ENCODE data around the gene AADACL4.

AADACL4 gene

GRCh38 chr1:12678820-12679219, 34.9 kb downstream of the AADACL4 start:
- no peak for DNase-seq
- Histone ChIP-seq H2AFZ (ENCODE audit: low read depth, low read length) (no peak overlapping the region), H3K27me3 (ENCODE audit: insufficient read depth, low read length, poor library complexity) (peaks cover 7% of the 10 kb centered on the region), H3K9ac (ENCODE audit: low read depth, low read length) (no peak overlapping the region), H4K20me1 (ENCODE audit: insufficient read depth, low read length) (no peaks in the 10 kb centered on the region), H3K36me3 (ENCODE audit: insufficient read depth, low read length) (no peaks in the 10 kb centered on the region), H3K4me1 (ENCODE audit: insufficient read depth, low read length) (no peaks in the 10 kb centered on the region), H3K4me2 (ENCODE audit: insufficient read depth, low read length) (no peak overlapping the region), H3K4me3 (ENCODE audit: low read depth in 1 of 2, low read length in 2 of 2) (no peak overlapping the region), H3K27ac (ENCODE audit: low read length) (no peak overlapping the region), H3K9me3 (ENCODE audit: insufficient read depth, low read length, severe bottlenecking) (no peaks in the 10 kb centered on the region), H3K79me2 (ENCODE audit: insufficient read depth, low read length) (no peaks in the 10 kb centered on the region)
- ATAC-seq (ENCODE audit: insufficient read depth, low read depth): no peak
- TF ChIP-seq EZH2 (IDR thresholded peaks at IDR 0.05; ENCODE audit: borderline replicate concordance, low read depth, low read length, severe bottlenecking) (no peak), CTCF (IDR thresholded peaks at IDR 0.05; ENCODE audit: borderline replicate concordance, extremely low read depth, low read length, poor library complexity, severe bottlenecking) (no peak)

- no peaks in the 10 kb centered on the region for H3K9me3 ChIP-seq (ENCODE audit: insufficient read depth, low read length, severe bottlenecking)
- no peaks in the 10 kb centered on the region for H3K79me2 ChIP-seq (ENCODE audit: insufficient read depth, low read length)
- H3K4me2 ChIP-seq (ENCODE audit: insufficient read depth, low read length): no peak overlapping the region
- H3K27me3 ChIP-seq (ENCODE audit: insufficient read depth, low read length, poor library complexity): no peaks in the 10 kb centered on the region
- no peak overlapping the region for H3K27ac ChIP-seq (ENCODE audit: low read length)
- H3K36me3 ChIP-seq (ENCODE audit: insufficient read depth, low read length): no peaks in the 10 kb centered on the region
- DNase-seq: no peak
- H2AFZ ChIP-seq (ENCODE audit: low read depth, low read length): no peak overlapping the region
- H3K9ac ChIP-seq (ENCODE audit: low read depth, low read length): no peak overlapping the region
- no peaks in the 10 kb centered on the region for H3K4me1 ChIP-seq (ENCODE audit: insufficient read depth, low read length)
- TF ChIP-seq CTCF (IDR thresholded peaks at IDR 0.05; ENCODE audit: borderline replicate concordance, extremely low read depth, low read length, poor library complexity, severe bottlenecking) (no peak), EZH2 (IDR thresholded peaks at IDR 0.05; ENCODE audit: borderline replicate concordance, low read depth, low read length, severe bottlenecking) (no peak)
- no peak overlapping the region for H3K4me3 ChIP-seq (ENCODE audit: low read depth in 1 of 2, low read length in 2 of 2)
- ATAC-seq (ENCODE audit: insufficient read depth, low read depth): no peak
- H4K20me1 ChIP-seq (ENCODE audit: insufficient read depth, low read length): no peaks in the 10 kb centered on the region
These were observed 46.3 kb downstream of the AADACL4 start for GRCh38 chr1:12690156-12690555.

GRCh38 chr1:12692967-12693782, 49.3 kb downstream of the AADACL4 start:
- ATAC-seq (ENCODE audit: insufficient read depth, low read depth): no peak
- Histone ChIP-seq H3K27ac (ENCODE audit: low read length) (no peak overlapping the region), H3K79me2 (ENCODE audit: insufficient read depth, low read length) (no peaks in the 10 kb centered on the region), H3K36me3 (ENCODE audit: insufficient read depth, low read length) (no peaks in the 10 kb centered on the region), H2AFZ (ENCODE audit: low read depth, low read length) (no peak overlapping the region), H3K4me2 (ENCODE audit: insufficient read depth, low read length) (no peak overlapping the region), H3K9ac (ENCODE audit: low read depth, low read length) (no peak overlapping the region), H3K4me1 (ENCODE audit: insufficient read depth, low read length) (no peaks in the 10 kb centered on the region), H4K20me1 (ENCODE audit: insufficient read depth, low read length) (no peaks in the 10 kb centered on the region), H3K27me3 (ENCODE audit: insufficient read depth, low read length, poor library complexity) (peaks cover 5% of the 10 kb centered on the region), H3K4me3 (ENCODE audit: low read depth in 1 of 2, low read length in 2 of 2) (no peak overlapping the region), H3K9me3 (ENCODE audit: insufficient read depth, low read length, severe bottlenecking) (no peaks in the 10 kb centered on the region)
- TF ChIP-seq EZH2 (IDR thresholded peaks at IDR 0.05; ENCODE audit: borderline replicate concordance, low read depth, low read length, severe bottlenecking): no peak
- no peak for TF ChIP-seq CTCF (IDR thresholded peaks at IDR 0.05; ENCODE audit: borderline replicate concordance, extremely low read depth, low read length, poor library complexity, severe bottlenecking)
- DNase-seq: no peak
